ENCODE results near the gene RINL. TPM values are rescaled to one million over a fixed set of nuclear protein-coding genes. Genes with fewer than 3 reads are reported as not detected.

RINL gene
- total and polyA plus RNA-seq, 8 donors = 6.5 to 26.2 (median 10.6) TPM

GRCh38 chr19:38893341-38893771, 15.3 kb upstream of the RINL start:
- no peaks in the 10 kb centered on the region for H3K27me3 ChIP-seq
- FAIRE-seq (no peak), DNase-seq (no peak), ATAC-seq (no peak)
- H3K4me3 ChIP-seq = no peak overlapping the region
- WGBS, 2 donors = 87 to 92% methylated on average over 14 of the region's 14 CpGs
- peaks cover 0 to 16% (median 0%) of the 10 kb centered on the region in 3 donors for H3K36me3 ChIP-seq
- peaks cover 0 to 6% (median 0%) of the 10 kb centered on the region in 3 donors for H3K4me1 ChIP-seq
- H3K27ac ChIP-seq = no peak overlapping the region
- no peaks in the 10 kb centered on the region for H3K9me3 ChIP-seq
- no peak for TF ChIP-seq CTCF (IDR thresholded peaks at IDR 0.05)
- intact Hi-C loops (cut with DNase I) = no loop called here

- intact Hi-C loops (cut with DNase I) = no loop called here
- DNase-seq (no peak), ATAC-seq (no peak), FAIRE-seq (no peak)
- no peak for TF ChIP-seq CTCF (IDR thresholded peaks at IDR 0.05)
- WGBS, 2 donors = 90% methylated on average over 5 of the region's 5 CpGs
- peaks cover 0 to under 1% (median 0%) of the 10 kb centered on the region in 3 donors for H3K4me1 ChIP-seq
- H3K27ac ChIP-seq = no peak overlapping the region
- H3K4me3 ChIP-seq = no peak overlapping the region
- no peaks in the 10 kb centered on the region for H3K9me3 ChIP-seq
- no peaks in the 10 kb centered on the region for H3K27me3 ChIP-seq
- peaks cover 0 to 20% (median 0%) of the 10 kb centered on the region in 3 donors for H3K36me3 ChIP-seq
Observed at GRCh38 chr19:38892841-38893240, 14.8 kb upstream of the RINL start.

GRCh38 chr19:38891771-38892170, 13.7 kb upstream of the RINL start:
- Histone ChIP-seq H3K27ac (no peak overlapping the region), H3K27me3 (no peaks in the 10 kb centered on the region), H3K4me1 (no peaks in the 10 kb centered on the region), H3K9me3 (no peaks in the 10 kb centered on the region), H3K36me3 (peaks cover 0 to 20% (median 0%) of the 10 kb centered on the region in 3 donors), H3K4me3 (no peak overlapping the region)
- ATAC-seq (no peak), FAIRE-seq (no peak), DNase-seq (no peak)
- intact Hi-C loops (cut with DNase I) = no loop called here
- 83 to 84% methylated on average over 6 of the region's 6 CpGs for WGBS, 2 donors
- no peak for TF ChIP-seq CTCF (IDR thresholded peaks at IDR 0.05)

GRCh38 chr19:38890686-38891085, 12.6 kb upstream of the RINL start:
- Histone ChIP-seq H3K4me1 (peaks cover 0 to 3% (median 0%) of the 10 kb centered on the region in 3 donors), H3K9me3 (no peaks in the 10 kb centered on the region), H3K27ac (no peak overlapping the region), H3K36me3 (peaks cover 0 to 20% (median 0%) of the 10 kb centered on the region in 3 donors), H3K27me3 (no peaks in the 10 kb centered on the region), H3K4me3 (no peak overlapping the region)
- intact Hi-C loops (cut with DNase I) = no loop called here
- DNase-seq (no peak), ATAC-seq (no peak), FAIRE-seq (no peak)
- no peak for TF ChIP-seq CTCF (IDR thresholded peaks at IDR 0.05)

GRCh38 chr19:38889803-38890202, 11.7 kb upstream of the RINL start:
- DNase-seq (no peak), FAIRE-seq (no peak), ATAC-seq (no peak)
- TF ChIP-seq CTCF (IDR thresholded peaks at IDR 0.05) = no peak
- Histone ChIP-seq H3K4me3 (no peak overlapping the region), H3K4me1 (peaks cover 0 to 3% (median 0%) of the 10 kb centered on the region in 3 donors), H3K27ac (no peak overlapping the region), H3K36me3 (peaks cover 0 to 20% (median 0%) of the 10 kb centered on the region in 3 donors), H3K9me3 (no peaks in the 10 kb centered on the region), H3K27me3 (no peaks in the 10 kb centered on the region)
- 86 to 90% methylated on average over 8 of the region's 8 CpGs for WGBS, 2 donors
- intact Hi-C loops (cut with DNase I) = no loop called here

Measured in pancreas (tissue), 10 donors.